ENCODE data around the gene EYS. TPM values are rescaled to one million over a fixed set of nuclear protein-coding genes. Genes with fewer than 3 reads are reported as not detected.

EYS gene
- total and polyA plus RNA-seq, 4 donors: 0.08 to 0.63 (median 0.36) TPM

DNA sequence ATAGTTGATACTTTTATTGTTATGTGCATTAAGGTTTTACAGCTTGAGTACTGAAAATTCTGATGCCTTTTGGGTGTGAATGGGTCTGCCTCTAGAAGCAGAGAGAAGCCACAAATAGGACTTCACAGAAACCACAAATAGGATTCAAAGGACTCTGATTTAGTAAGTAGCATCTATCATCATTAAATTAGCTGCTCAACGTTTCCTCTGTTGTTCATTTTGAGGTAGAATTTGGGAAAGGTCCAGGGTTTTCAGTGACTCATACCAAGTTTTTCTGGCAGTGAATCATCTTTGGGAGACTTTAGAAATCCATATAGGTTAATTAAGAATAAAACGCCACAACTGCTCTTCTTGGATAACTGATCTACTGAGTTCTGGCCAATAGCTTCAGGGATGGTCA, 1966.3 kb downstream of the EYS start:
- Histone ChIP-seq H3K36me3 (ENCODE audit: control insufficient read depth in 4 of 4, insufficient read depth in 3 of 4, low read depth in 1 of 4, low read length in 3 of 4) (no peaks in the 10 kb centered on the region), H3K4me1 (ENCODE audit: control insufficient read depth in 4 of 4, insufficient read depth in 4 of 4, low read length in 3 of 4) (peaks cover 0 to 22% (median 7%) of the 10 kb centered on the region in 4 donors), H3K9ac (ENCODE audit: low read depth in 1 of 2, low read length in 2 of 2) (no peak overlapping the region), H3K9me3 (ENCODE audit: control insufficient read depth in 4 of 4, low read length in 3 of 4) (no peaks in the 10 kb centered on the region), H3K27me3 (ENCODE audit: control insufficient read depth in 4 of 4, insufficient read depth in 4 of 4, low read length in 3 of 4) (no peaks in the 10 kb centered on the region), H3K27ac (ENCODE audit: low read depth in 1 of 2, low read length in 2 of 2) (no peak overlapping the region), H3K4me3 (ENCODE audit: low read depth in 1 of 3, low read length in 3 of 3) (no peak overlapping the region)
- no peak for TF ChIP-seq JUND (IDR thresholded peaks at IDR 0.05)
- no peak for TF ChIP-seq HNF4A (conservative IDR thresholded peaks at IDR 0.05)
- no peak for TF ChIP-seq FOXA1 (IDR thresholded peaks at IDR 0.05)
- no peak for TF ChIP-seq CTCF (IDR thresholded peaks at IDR 0.05; ENCODE audit: low read depth, low read length, missing input control)
- TF ChIP-seq YY1 (IDR thresholded peaks at IDR 0.05): no peak
- no peak for TF ChIP-seq RAD21 (IDR thresholded peaks at IDR 0.05)
- TF ChIP-seq SP1 (IDR thresholded peaks at IDR 0.05): no peak
- no peak for TF ChIP-seq NR2F2 (IDR thresholded peaks at IDR 0.05)
- TF ChIP-seq GABPA (IDR thresholded peaks at IDR 0.05 in 1 of 2, conservative IDR thresholded peaks at IDR 0.05 in 1 of 2): no peak
- TF ChIP-seq TAF1 (conservative IDR thresholded peaks at IDR 0.05): no peak
- no peak for TF ChIP-seq ATF3 (IDR thresholded peaks at IDR 0.05)
- TF ChIP-seq, protein P1, sequence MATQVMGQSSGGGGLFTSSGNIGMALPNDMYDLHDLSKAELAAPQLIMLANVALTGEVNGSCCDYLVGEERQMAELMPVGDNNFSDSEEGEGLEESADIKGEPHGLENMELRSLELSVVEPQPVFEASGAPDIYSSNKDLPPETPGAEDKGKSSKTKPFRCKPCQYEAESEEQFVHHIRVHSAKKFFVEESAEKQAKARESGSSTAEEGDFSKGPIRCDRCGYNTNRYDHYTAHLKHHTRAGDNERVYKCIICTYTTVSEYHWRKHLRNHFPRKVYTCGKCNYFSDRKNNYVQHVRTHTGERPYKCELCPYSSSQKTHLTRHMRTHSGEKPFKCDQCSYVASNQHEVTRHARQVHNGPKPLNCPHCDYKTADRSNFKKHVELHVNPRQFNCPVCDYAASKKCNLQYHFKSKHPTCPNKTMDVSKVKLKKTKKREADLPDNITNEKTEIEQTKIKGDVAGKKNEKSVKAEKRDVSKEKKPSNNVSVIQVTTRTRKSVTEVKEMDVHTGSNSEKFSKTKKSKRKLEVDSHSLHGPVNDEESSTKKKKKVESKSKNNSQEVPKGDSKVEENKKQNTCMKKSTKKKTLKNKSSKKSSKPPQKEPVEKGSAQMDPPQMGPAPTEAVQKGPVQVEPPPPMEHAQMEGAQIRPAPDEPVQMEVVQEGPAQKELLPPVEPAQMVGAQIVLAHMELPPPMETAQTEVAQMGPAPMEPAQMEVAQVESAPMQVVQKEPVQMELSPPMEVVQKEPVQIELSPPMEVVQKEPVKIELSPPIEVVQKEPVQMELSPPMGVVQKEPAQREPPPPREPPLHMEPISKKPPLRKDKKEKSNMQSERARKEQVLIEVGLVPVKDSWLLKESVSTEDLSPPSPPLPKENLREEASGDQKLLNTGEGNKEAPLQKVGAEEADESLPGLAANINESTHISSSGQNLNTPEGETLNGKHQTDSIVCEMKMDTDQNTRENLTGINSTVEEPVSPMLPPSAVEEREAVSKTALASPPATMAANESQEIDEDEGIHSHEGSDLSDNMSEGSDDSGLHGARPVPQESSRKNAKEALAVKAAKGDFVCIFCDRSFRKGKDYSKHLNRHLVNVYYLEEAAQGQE (IDR thresholded peaks at IDR 0.05): no peak
- TF ChIP-seq FOXA2 (IDR thresholded peaks at IDR 0.05): no peak
- TF ChIP-seq, protein P2, sequence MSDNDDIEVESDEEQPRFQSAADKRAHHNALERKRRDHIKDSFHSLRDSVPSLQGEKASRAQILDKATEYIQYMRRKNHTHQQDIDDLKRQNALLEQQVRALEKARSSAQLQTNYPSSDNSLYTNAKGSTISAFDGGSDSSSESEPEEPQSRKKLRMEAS (IDR thresholded peaks at IDR 0.05): no peak
- TF ChIP-seq, protein P3, sequence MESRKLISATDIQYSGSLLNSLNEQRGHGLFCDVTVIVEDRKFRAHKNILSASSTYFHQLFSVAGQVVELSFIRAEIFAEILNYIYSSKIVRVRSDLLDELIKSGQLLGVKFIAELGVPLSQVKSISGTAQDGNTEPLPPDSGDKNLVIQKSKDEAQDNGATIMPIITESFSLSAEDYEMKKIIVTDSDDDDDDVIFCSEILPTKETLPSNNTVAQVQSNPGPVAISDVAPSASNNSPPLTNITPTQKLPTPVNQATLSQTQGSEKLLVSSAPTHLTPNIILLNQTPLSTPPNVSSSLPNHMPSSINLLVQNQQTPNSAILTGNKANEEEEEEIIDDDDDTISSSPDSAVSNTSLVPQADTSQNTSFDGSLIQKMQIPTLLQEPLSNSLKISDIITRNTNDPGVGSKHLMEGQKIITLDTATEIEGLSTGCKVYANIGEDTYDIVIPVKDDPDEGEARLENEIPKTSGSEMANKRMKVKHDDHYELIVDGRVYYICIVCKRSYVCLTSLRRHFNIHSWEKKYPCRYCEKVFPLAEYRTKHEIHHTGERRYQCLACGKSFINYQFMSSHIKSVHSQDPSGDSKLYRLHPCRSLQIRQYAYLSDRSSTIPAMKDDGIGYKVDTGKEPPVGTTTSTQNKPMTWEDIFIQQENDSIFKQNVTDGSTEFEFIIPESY (IDR thresholded peaks at IDR 0.05): no peak
- no peak for TF ChIP-seq RXRA (IDR thresholded peaks at IDR 0.05)
- TF ChIP-seq EGR1 (IDR thresholded peaks at IDR 0.05; ENCODE audit: low read depth in 2 of 2): no peak
- TF ChIP-seq HNF4G (IDR thresholded peaks at IDR 0.05): no peak
- WGBS: 54% methylated on average over 2 of the region's 2 CpGs
- no peak for DNase-seq (ENCODE audit: low spot score)
